Measurements from ENCODE around the gene FGB.

GRCh38 chr4:154589296-154590197 is 26.7 kb downstream of the FGB start:
- no peak for TF ChIP-seq CTCF (IDR thresholded peaks at IDR 0.05)
- no peak for TF ChIP-seq EP300 (IDR thresholded peaks at IDR 0.05)
- TF ChIP-seq POLR2A (IDR thresholded peaks at IDR 0.05): no peak
